Psoas muscle (tissue), 8 donors: ENCODE data around the gene KIAA1217. TPM values are rescaled to one million over a fixed set of nuclear protein-coding genes. Genes with fewer than 3 reads are reported as not detected.

Source experiments
- ATAC-seq, 4 donors: fragments of 200-7000 bp; cut with Tn5 transposase; one replicate each; pipeline ENCODE4 v1.9.1; 2020; ENCODE audit warnings: moderate library complexity in 3 of 4, mild to moderate bottlenecking in 2 of 4
- DNase-seq, 2 donors: peaks; one replicate each; pipeline ENCODE4 v3.0.0-alpha.2; 2020
- H3K27ac ChIP-seq: fragments of 200-600 bp; one replicate; pipeline ENCODE4 v1.8.0; 2022
- H3K27me3 ChIP-seq, 3 donors: fragments of 200-600 bp in 1 of 3; one replicate each; pipeline versions ENCODE4 v1.6.1 to v1.8.0; 2013 to 2022; ENCODE audit warnings: low read length in 2 of 3, mild to moderate bottlenecking in 2 of 3, moderate library complexity in 1 of 3; ENCODE audit not compliant: insufficient read depth in 3 of 3
- H3K36me3 ChIP-seq, 2 donors: fragments of 200-600 bp in 1 of 2; one replicate each; pipeline versions ENCODE4 v1.6.1 to v1.8.0; 2013 to 2022; ENCODE audit warnings: low read depth in 1 of 2, mild to moderate bottlenecking in 1 of 2, moderate library complexity in 1 of 2; ENCODE audit not compliant: insufficient read depth in 1 of 2
- H3K4me1 ChIP-seq: fragments of 200-600 bp; one replicate; pipeline ENCODE4 v1.8.0; 2022
- H3K4me3 ChIP-seq: fragments of 200-600 bp; one replicate; pipeline ENCODE4 v1.8.0; 2022; ENCODE audit warnings: mild to moderate bottlenecking
- H3K9me3 ChIP-seq: fragments of 200-600 bp; one replicate; pipeline ENCODE4 v1.8.0; 2022
- CTCF ChIP-seq: fragments of 200-600 bp; IDR thresholded peaks from one replicate; pipeline ENCODE4 v1.8.0; 2022; ENCODE audit warnings: antibody characterized with exemption
- WGBS, 3 donors: extraction: QIAGEN DNeasy Blood & Tissue Kit; methylation state at CpG; one replicate each; pipeline versions ENCODE4 v1.1.6 to v1.1.7; 2013; 5-methylcytosine and 5-hydroxymethylcytosine counted together
- intact Hi-C, 2 donors: fragments of 100-400 bp; cut with DNase I; formaldehyde crosslinking; loops; one replicate each; pipeline versions ENCODE4 v1.11.0 to v1.14.2; 2022
- polyA plus RNA-seq, 3 donors: library from polyadenylated mRNA; stranded (reverse); fragments of 200-250 nt; gene quantifications; one replicate each; pipeline ENCODE4 v1.2.3, GENCODE V29; 2013
- total RNA-seq, 4 donors: library from RNA; stranded (reverse); fragmentation: NEBNext Ultra II Directional in 2 of 4; extraction: Animal tissue kit (Norgen Biotek cat#: 25700) in 2 of 4; gene quantifications; one replicate each; pipeline versions ENCODE4 v1.2.1 to v1.2.4, GENCODE V29; 2021 to 2023
- donor health status: healthy with polysubstance abuse.
- donor health status: DM: no; HTN: no; CAD: no; lungs with moderate emphysema.
- donor health status: Bipolar disorder and iron deficiency.
- donor health status: healthy.
- donor health status: DM: yes; HTN: yes; CAD: no.
- donor health status: DM: no; HTN: no; CAD: no.
- donor health status: DM: no; HTN: no; CAD: no.
- donor health status: DM: yes; HTN: yes; CAD: no.

Gene KIAA1217
- total and polyA plus RNA-seq, 7 donors, result 8.9 to 169 (median 65.9) TPM

- WGBS, 3 donors, result 91% methylated on average over 6 of the region's 6 CpGs
- no peak for ATAC-seq
Observed at GRCh38 chr10:24378126-24378920, 169.4 kb downstream of the KIAA1217 start.

GRCh38 chr10:24381235-24382010 lies 172.5 kb downstream of the KIAA1217 start:
- intact Hi-C loops, result loop anchor here in 1 of 2 donors (2.0 to 5.0 kb wide), 3 partner anchors 71 to 173 kb away; partner anchors contain the start of gene KIAA1217

More at GRCh38 chr10:24378126-24378920, 169.4 kb downstream of the KIAA1217 start:
- Histone ChIP-seq H3K4me3 (no peak overlapping the region), H3K36me3 (no peaks in the 10 kb centered on the region), H3K27ac (no peak overlapping the region), H3K27me3 (no peaks in the 10 kb centered on the region), H3K4me1 (peaks cover 51% of the 10 kb centered on the region), H3K9me3 (no peaks in the 10 kb centered on the region)
- intact Hi-C loops, result no loop called here
- DNase-seq, result no peak
- no peak for TF ChIP-seq CTCF

GRCh38 chr10:24382045-24382444 lies 173.1 kb downstream of the KIAA1217 start:
- Histone ChIP-seq H3K4me3 (no peak overlapping the region), H3K27ac (peak overlapping the region; percentile 89), H3K27me3 (no peaks in the 10 kb centered on the region), H3K36me3 (no peaks in the 10 kb centered on the region), H3K9me3 (no peaks in the 10 kb centered on the region), H3K4me1 (peaks cover 49% of the 10 kb centered on the region)
- intact Hi-C loops, result loop anchor here in 1 of 2 donors (2.0 to 5.0 kb wide), 3 partner anchors 70 to 173 kb away; partner anchors contain the start of gene KIAA1217
- no peak for ATAC-seq
- WGBS, 3 donors, result 32 to 58% (median 40%) methylated on average over 3 of the region's 3 CpGs
- TF ChIP-seq CTCF, result no peak
- no peak for DNase-seq

More at GRCh38 chr10:24381235-24382010, 172.5 kb downstream of the KIAA1217 start:
- 55 to 71% (median 56%) methylated on average over 9 of the region's 9 CpGs for WGBS, 3 donors
- ATAC-seq, result peak in 3 of 4 donors; percentile 26 to 39 (median 33)
- DNase-seq, result no peak
- Histone ChIP-seq H3K27ac (peak overlapping the region; percentile 89), H3K9me3 (no peaks in the 10 kb centered on the region), H3K27me3 (no peaks in the 10 kb centered on the region), H3K4me1 (peaks cover 55% of the 10 kb centered on the region), H3K4me3 (no peak overlapping the region), H3K36me3 (no peaks in the 10 kb centered on the region)
- TF ChIP-seq CTCF, result no peak

GRCh38 chr10:24382596-24382978 lies 173.6 kb downstream of the KIAA1217 start:
- H3K27me3 ChIP-seq, result no peaks in the 10 kb centered on the region
- peaks cover 45% of the 10 kb centered on the region for H3K4me1 ChIP-seq
- no peak for DNase-seq
- no peaks in the 10 kb centered on the region for H3K9me3 ChIP-seq
- intact Hi-C loops, result loop anchor here in 1 of 2 donors (2.0 to 5.0 kb wide), 3 partner anchors 70 to 174 kb away; partner anchors contain the start of gene KIAA1217
- peak overlapping the region; percentile 89 for H3K27ac ChIP-seq
- WGBS, 3 donors, result 39 to 76% (median 69%) methylated on average over 3 of the region's 3 CpGs
- no peak overlapping the region for H3K4me3 ChIP-seq
- TF ChIP-seq CTCF, result no peak
- ATAC-seq, result peak in 2 of 4 donors; percentile 25 to 31
- no peaks in the 10 kb centered on the region for H3K36me3 ChIP-seq
